Measurements from ENCODE around the gene PA2G4.

- TF ChIP-seq CTCF (IDR thresholded peaks at IDR 0.05), result no peak
- TF ChIP-seq POLR2A (IDR thresholded peaks at IDR 0.05), result no peak
Measured at GRCh38 chr12:56122637-56123036, 18.3 kb downstream of the PA2G4 start.

Measured in thyroid gland (tissue), 4 donors.